Natural killer cell (primary cell): ENCODE data around the gene SRD5A2. TPM values are rescaled to one million over a fixed set of nuclear protein-coding genes. Genes with fewer than 3 reads are reported as not detected.

Experiments
- ATAC-seq, 3 donors: fragments of 150-1000 bp in 2 of 3; fragments of 200-7000 bp in 1 of 3; cut with Tn5 transposase; 1 replicate in 1 of 3; 2 replicates in 2 of 3; pipeline ENCODE4 v1.10.0; 2021; ENCODE audit warnings: mild to moderate bottlenecking in 2 of 3, moderate library complexity in 2 of 3
- DNase-seq, 2 donors: peaks; one replicate each; pipeline versions ENCODE4 v3.0.0 to v3.0.0-alpha.2; 2013 to 2021; ENCODE audit warnings: mixed read lengths in 1 of 2
- H3K27ac ChIP-seq: one replicate; pipeline ENCODE4 v1.5.1; 2013; ENCODE audit warnings: mild to moderate bottlenecking, low read length
- H3K27me3 ChIP-seq: one replicate; pipeline ENCODE4 v1.6.1; 2013; ENCODE audit warnings: low read length; ENCODE audit not compliant: control insufficient read depth, insufficient read depth
- H3K36me3 ChIP-seq: one replicate; pipeline ENCODE4 v1.6.1; 2013; ENCODE audit warnings: low read length; ENCODE audit not compliant: control insufficient read depth, insufficient read depth
- H3K4me1 ChIP-seq: one replicate; pipeline ENCODE4 v1.6.1; 2013; ENCODE audit warnings: low read length; ENCODE audit not compliant: control insufficient read depth, insufficient read depth
- H3K4me3 ChIP-seq: one replicate; pipeline ENCODE4 v1.5.1; 2013; ENCODE audit warnings: low read length
- H3K9me3 ChIP-seq: one replicate; pipeline ENCODE4 v1.6.1; 2013; ENCODE audit warnings: low read length; ENCODE audit not compliant: control insufficient read depth, insufficient read depth
- H3K27ac Mint-ChIP-seq, 2 donors: one replicate each; pipeline ENCODE4 v1.8.0; 2022; ENCODE audit warnings: mild to moderate bottlenecking in 2 of 2, mixed read lengths in 2 of 2, moderate library complexity in 1 of 2
- H3K27me3 Mint-ChIP-seq, 2 donors: one replicate each; pipeline ENCODE4 v1.8.0; 2022; ENCODE audit warnings: low read depth in 2 of 2, mixed read lengths in 2 of 2
- H3K36me3 Mint-ChIP-seq: one replicate; pipeline ENCODE4 v1.8.0; 2022; ENCODE audit warnings: mixed read lengths
- H3K4me1 Mint-ChIP-seq, 2 donors: one replicate each; pipeline ENCODE4 v1.8.0; 2022; ENCODE audit warnings: mixed read lengths in 2 of 2
- H3K4me3 Mint-ChIP-seq: one replicate; pipeline ENCODE4 v1.8.0; 2022; ENCODE audit warnings: mild to moderate bottlenecking, moderate library complexity, mixed read lengths
- H3K9me3 Mint-ChIP-seq, 2 donors: one replicate each; pipeline ENCODE4 v1.8.0; 2022; ENCODE audit warnings: mixed read lengths in 2 of 2
- WGBS: methylation state at CpG from one replicate; pipeline ENCODE4 v1.1.7; 2013; ENCODE audit warnings: missing lambda C conversion rate; ENCODE audit not compliant: insufficient coverage; 5-methylcytosine and 5-hydroxymethylcytosine counted together
- intact Hi-C: fragments of 100-400 bp; cut with micrococcal nuclease; formaldehyde crosslinking; loops from one replicate; pipeline ENCODE4 v1.14.2; 2022
- total RNA-seq, 4 donors: library from RNA; stranded (reverse); fragments of 120-200 nt in 1 of 4; gene quantifications; one replicate each; pipeline versions ENCODE4 v1.2.3 to v1.2.4, GENCODE V29; 2013 to 2022
- TF ChIP-seq, protein P1 (sequence below): fragments of 200-600 bp; IDR thresholded peaks from one replicate; pipeline ENCODE4 v1.8.0; 2022; ENCODE audit warnings: antibody characterized with exemption

SRD5A2 gene
- total RNA-seq, 3 donors from 2014 or later (not counting 1 experiment from before 2014, with no cell fraction given) = not detected

DNA sequence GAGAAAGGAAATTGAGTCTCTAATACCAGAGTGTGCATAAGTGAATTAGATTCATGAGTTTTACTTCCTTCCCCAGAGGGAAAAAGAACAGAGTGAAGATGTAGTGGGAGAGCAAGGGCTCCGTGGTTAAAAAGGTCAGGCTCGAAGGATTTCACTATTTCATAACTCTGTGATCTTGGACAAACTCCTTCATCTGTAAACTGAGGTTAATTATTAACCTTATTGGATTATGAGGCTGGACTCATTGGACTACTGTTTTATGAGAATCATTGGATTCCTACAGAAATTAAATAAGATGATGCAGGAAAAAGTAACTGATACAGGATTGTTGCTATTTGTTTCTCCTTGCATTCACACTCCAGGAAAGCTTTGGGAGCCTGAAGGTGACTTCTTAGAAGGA, 45.0 kb downstream of the SRD5A2 start:
- H3K27ac ChIP-seq = no peak overlapping the region
- H3K27me3 Mint-ChIP-seq = peaks cover 7 to 12% of the 10 kb centered on the region in 2 donors
- H3K27me3 ChIP-seq = no peaks in the 10 kb centered on the region
- no peaks in the 10 kb centered on the region for H3K9me3 Mint-ChIP-seq
- no peak overlapping the region for H3K27ac Mint-ChIP-seq
- no peaks in the 10 kb centered on the region for H3K4me1 ChIP-seq
- H3K4me3 Mint-ChIP-seq = no peak overlapping the region
- WGBS = 72% methylated on average over 2 of the region's 2 CpGs
- intact Hi-C loops = no loop called here
- no peaks in the 10 kb centered on the region for H3K4me1 Mint-ChIP-seq
- H3K36me3 ChIP-seq = no peaks in the 10 kb centered on the region
- no peaks in the 10 kb centered on the region for H3K9me3 ChIP-seq
- H3K4me3 ChIP-seq = no peak overlapping the region
- no peak for ATAC-seq
- TF ChIP-seq, protein P1, sequence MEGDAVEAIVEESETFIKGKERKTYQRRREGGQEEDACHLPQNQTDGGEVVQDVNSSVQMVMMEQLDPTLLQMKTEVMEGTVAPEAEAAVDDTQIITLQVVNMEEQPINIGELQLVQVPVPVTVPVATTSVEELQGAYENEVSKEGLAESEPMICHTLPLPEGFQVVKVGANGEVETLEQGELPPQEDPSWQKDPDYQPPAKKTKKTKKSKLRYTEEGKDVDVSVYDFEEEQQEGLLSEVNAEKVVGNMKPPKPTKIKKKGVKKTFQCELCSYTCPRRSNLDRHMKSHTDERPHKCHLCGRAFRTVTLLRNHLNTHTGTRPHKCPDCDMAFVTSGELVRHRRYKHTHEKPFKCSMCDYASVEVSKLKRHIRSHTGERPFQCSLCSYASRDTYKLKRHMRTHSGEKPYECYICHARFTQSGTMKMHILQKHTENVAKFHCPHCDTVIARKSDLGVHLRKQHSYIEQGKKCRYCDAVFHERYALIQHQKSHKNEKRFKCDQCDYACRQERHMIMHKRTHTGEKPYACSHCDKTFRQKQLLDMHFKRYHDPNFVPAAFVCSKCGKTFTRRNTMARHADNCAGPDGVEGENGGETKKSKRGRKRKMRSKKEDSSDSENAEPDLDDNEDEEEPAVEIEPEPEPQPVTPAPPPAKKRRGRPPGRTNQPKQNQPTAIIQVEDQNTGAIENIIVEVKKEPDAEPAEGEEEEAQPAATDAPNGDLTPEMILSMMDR = no peak
- no peak for DNase-seq
- H3K36me3 Mint-ChIP-seq = no peaks in the 10 kb centered on the region

DNA sequence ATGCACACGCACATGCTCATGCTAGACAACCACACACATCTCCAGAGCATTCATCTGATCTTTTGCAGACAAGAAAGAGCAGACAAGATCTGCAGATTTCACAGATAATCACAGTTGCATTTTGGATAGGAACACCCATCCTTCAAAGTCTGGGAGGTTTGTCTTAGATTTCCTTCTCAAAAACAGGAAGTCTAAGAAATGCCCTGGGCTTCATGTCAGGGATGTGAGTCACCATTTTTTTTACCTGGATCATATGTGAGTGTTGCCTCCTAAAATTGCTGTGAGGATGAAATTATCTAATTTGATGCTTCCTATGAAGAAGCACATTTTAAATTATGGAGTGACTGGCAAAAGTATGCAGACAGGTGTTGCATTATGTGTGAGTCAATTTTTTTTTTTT, 46.1 kb downstream of the SRD5A2 start:
- Histone ChIP-seq H3K4me1 (no peaks in the 10 kb centered on the region), H3K27ac (no peak overlapping the region), H3K9me3 (no peaks in the 10 kb centered on the region), H3K4me3 (no peak overlapping the region), H3K27me3 (no peaks in the 10 kb centered on the region), H3K36me3 (no peaks in the 10 kb centered on the region)
- 88% methylated on average over 1 of the region's 1 CpG for WGBS
- intact Hi-C loops = no loop called here
- ATAC-seq (no peak), DNase-seq (no peak)
- Mint-ChIP-seq H3K9me3 (no peaks in the 10 kb centered on the region), H3K4me3 (no peak overlapping the region), H3K4me1 (no peaks in the 10 kb centered on the region), H3K27me3 (peaks cover 12 to 19% of the 10 kb centered on the region in 2 donors), H3K36me3 (no peaks in the 10 kb centered on the region), H3K27ac (no peak overlapping the region)
- TF ChIP-seq, protein P1 = no peak

DNA sequence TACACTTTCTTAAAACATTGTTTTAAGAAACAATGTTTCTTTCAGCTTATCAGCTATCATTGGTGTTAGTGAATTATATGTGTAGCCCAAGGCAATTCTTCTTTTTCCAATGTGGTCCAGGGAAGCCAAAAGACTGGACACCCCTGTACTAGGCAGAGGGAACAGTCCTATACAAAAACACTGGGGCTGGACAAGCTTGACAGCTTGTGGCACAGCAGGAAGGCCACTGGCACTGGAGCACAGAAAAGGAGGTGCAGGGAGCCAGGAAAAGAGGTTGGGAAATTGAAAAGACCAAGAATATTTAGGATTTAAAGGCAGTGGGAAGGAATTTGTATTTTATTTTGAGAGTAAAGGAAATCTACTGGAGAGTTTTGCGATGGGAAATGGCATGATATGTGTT, 47.7 kb downstream of the SRD5A2 start:
- H3K4me1 Mint-ChIP-seq = no peaks in the 10 kb centered on the region
- H3K27me3 Mint-ChIP-seq = peaks cover 12 to 25% of the 10 kb centered on the region in 2 donors
- H3K9me3 Mint-ChIP-seq = no peaks in the 10 kb centered on the region
- no peak overlapping the region for H3K27ac ChIP-seq
- no peak overlapping the region for H3K27ac Mint-ChIP-seq
- WGBS = 88% methylated on average over 1 of the region's 1 CpG
- TF ChIP-seq, protein P1 = no peak
- no peaks in the 10 kb centered on the region for H3K27me3 ChIP-seq
- ATAC-seq (no peak), DNase-seq (no peak)
- H3K4me3 ChIP-seq = no peak overlapping the region
- intact Hi-C loops = no loop called here
- no peaks in the 10 kb centered on the region for H3K36me3 ChIP-seq
- no peaks in the 10 kb centered on the region for H3K36me3 Mint-ChIP-seq
- H3K9me3 ChIP-seq = no peaks in the 10 kb centered on the region
- no peaks in the 10 kb centered on the region for H3K4me1 ChIP-seq
- H3K4me3 Mint-ChIP-seq = no peak overlapping the region

DNA sequence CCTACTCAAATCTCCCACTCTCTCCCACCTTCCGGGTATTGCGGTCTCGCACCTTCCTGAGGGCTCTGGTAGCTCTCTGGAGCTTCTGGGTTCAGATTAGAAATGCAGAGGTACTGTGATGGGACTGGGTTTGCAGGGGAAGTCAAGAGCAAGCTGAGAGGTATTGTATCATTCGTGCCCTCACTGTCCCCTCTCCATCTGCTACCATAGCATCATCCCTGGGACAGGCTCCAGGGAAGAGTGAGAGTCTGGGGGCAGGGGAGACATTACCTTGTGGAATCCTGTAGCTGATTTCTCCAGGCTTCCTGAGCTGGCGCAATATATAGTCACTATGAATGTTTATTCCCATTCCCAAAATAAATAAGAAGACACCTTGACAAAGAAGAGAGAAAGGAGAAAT, 49.6 kb downstream of the SRD5A2 start:
- Histone ChIP-seq H3K27me3 (no peaks in the 10 kb centered on the region), H3K36me3 (no peaks in the 10 kb centered on the region), H3K27ac (no peak overlapping the region), H3K9me3 (no peaks in the 10 kb centered on the region), H3K4me3 (no peak overlapping the region), H3K4me1 (no peaks in the 10 kb centered on the region)
- H3K27me3 Mint-ChIP-seq = peaks cover 8 to 21% of the 10 kb centered on the region in 2 donors
- TF ChIP-seq, protein P1 = no peak
- H3K4me1 Mint-ChIP-seq = no peaks in the 10 kb centered on the region
- ATAC-seq (no peak), DNase-seq (no peak)
- no peaks in the 10 kb centered on the region for H3K9me3 Mint-ChIP-seq
- no peak overlapping the region for H3K27ac Mint-ChIP-seq
- intact Hi-C loops = no loop called here
- no peaks in the 10 kb centered on the region for H3K36me3 Mint-ChIP-seq
- WGBS = 94% methylated on average over 3 of the region's 5 CpGs
- H3K4me3 Mint-ChIP-seq = no peak overlapping the region
